RWPE1 (cell line): ENCODE measurements around the gene CDH3.
A peak's percentile ranks its signal among the peaks of the same experiment; 100 is the strongest.

Source experiments
- CTCF ChIA-PET: fragments of 350-600 bp; sonication (Branson Sonifier 250); formaldehyde crosslinking; extraction: SDS; loops from one replicate; lab custom pipeline; 2021; lab: Yijun Ruan, JAX
- POLR2A ChIA-PET: fragments of 400-600 bp; formaldehyde crosslinking; extraction: SDS; loops from one replicate; lab custom pipeline; 2020; ENCODE audit warnings: antibody characterized with exemption; ENCODE audit not compliant: low non-redundant PET; lab: Yijun Ruan, JAX
- DNase-seq: peaks from one replicate; pipeline ENCODE4 v3.0.0; 2012; ENCODE audit warnings: low spot score
- H3K27ac ChIP-seq: fragments of 450-650 bp; 2 replicates; pipeline ENCODE4 v1.5.1; 2017
- CTCF ChIP-seq: fragments of 450-650 bp; conservative IDR thresholded peaks from 2 replicates; pipeline ENCODE4 v1.5.1; 2017; ENCODE audit warnings: low read depth, mild to moderate bottlenecking

The CDH3 gene

DNA sequence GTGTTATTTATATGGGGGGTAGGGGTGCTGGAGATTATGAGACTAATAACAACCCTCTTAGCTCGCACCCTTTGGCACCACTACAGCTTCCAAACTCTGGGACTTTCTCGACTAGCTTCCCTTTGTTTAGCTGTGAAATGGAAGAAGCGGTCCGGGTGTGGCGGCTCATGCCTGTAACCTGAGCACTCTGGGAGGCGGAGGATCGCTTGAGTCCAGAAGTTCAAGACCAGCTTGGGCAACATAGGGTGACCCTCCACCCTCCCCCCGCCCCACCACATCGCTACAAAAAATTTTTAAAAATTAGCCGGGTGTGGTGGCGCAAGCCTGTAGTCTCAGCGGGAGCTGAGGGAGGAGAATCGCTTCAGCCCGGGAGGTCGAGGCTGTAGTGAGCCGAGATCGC lies 814 bp upstream of the CDH3 start:
- no peak for TF ChIP-seq CTCF
- no peak for DNase-seq
- H3K27ac ChIP-seq, result peak overlapping the region; percentile 82
- POLR2A ChIA-PET, result interaction anchor here (0.8 to 1.4 kb wide), 3 partner anchors 8 to 20 kb away, joined by 4 to 10 read pairs (median 6); no protein-coding TSS in a partner anchor
- CTCF ChIA-PET, result interaction anchor here (0.9 to 1.5 kb wide), 3 partner anchors 24 to 116 kb away, joined by 3 to 9 read pairs (median 5); no protein-coding TSS in a partner anchor

DNA sequence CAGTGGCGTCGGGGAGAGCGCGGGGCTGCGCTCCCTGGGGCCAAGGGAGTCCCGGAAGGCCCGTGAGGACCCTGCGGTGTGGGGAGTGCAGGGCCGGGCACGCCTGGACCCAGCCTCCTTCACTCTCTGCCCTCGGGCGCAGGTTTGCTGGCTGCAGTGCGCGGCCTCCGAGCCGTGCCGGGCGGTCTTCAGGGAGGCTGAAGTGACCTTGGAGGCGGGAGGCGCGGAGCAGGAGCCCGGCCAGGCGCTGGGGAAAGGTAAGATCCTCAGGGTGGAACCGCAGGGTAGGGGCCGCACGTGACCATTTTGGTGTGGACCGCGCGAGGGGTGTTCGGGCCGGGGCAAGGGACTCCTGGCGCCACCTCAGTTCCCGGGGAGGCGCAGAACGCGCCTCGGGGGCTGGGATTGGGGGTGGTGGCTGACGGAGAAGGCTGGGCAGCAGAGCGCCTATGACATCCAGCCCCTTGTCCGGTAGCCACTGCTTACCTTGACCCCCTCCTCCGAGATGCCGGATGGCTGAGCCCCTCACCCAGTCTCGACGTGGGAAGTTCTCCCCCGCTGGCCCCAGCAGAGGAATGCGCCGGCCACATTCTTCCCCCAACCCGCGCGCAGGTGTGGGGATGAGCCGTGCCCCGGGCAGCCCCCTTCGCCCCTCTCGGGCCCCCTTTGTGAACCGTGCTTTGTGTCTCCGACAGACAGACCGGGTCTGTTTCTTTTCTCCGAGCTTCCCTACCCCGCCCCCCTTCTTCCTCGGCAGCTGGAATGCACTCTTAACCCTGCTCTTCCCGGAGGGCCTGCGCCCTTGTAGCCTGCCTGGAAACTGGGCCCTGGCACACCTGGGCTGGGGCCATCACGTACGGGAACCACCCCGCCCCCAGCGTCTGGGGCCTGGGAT lies 631 bp downstream of the CDH3 start:
- TF ChIP-seq CTCF, result no peak
- POLR2A ChIA-PET, result interaction anchor here (1.2 to 1.4 kb wide), 2 partner anchors 10 to 12 kb away, joined by 6 to 10 read pairs; no protein-coding TSS in a partner anchor
- DNase-seq, result peak; percentile 42
- CTCF ChIA-PET, result interaction anchor here (1.2 to 1.5 kb wide), 2 partner anchors 22 to 55 kb away, joined by 5 to 9 read pairs; no protein-coding TSS in a partner anchor
- peak overlapping the region; percentile 82 for H3K27ac ChIP-seq

GRCh38 chr16:68646953-68647659 lies 2.0 kb downstream of the CDH3 start:
- no peak for TF ChIP-seq CTCF
- CTCF ChIA-PET, result interaction anchor here (0.6 to 1.2 kb wide), 5 partner anchors 11 to 477 kb away, joined by 3 to 7 read pairs (median 4); no protein-coding TSS in a partner anchor
- H3K27ac ChIP-seq, result peak overlapping the region; percentile 82

DNA sequence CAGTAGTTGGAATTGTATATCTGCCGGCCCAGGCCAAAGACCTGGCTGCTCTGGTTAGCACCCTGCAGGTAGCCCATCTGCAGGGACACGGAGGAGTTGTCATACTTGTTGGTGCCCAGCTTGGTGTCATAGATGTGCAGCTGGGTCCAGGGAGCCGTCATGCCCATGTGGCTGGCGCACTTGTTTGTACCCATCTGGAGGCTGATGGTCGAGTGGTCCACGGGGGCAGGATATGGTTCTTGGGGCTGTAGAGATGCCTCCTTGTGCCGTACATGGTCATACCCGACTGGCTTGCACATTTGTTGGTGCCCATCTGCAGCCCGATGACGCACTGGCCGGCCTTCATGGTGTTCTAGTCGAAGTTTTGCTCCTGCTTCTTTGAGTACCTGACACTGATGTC lies 6.0 kb downstream of the CDH3 start:
- H3K27ac ChIP-seq, result peak overlapping the region; percentile 40
- POLR2A ChIA-PET, result no interaction called here
- CTCF ChIA-PET, result interaction anchor here (0.5 kb wide), 1 partner anchor 45 kb away, joined by 3 read pairs; no protein-coding TSS in a partner anchor
- TF ChIP-seq CTCF, result no peak
- no peak for DNase-seq

More at GRCh38 chr16:68646953-68647659, 2.0 kb downstream of the CDH3 start:
- DNase-seq, result no peak
- POLR2A ChIA-PET, result interaction anchor here (0.5 kb wide), 1 partner anchor 24 kb away, joined by 7 read pairs; no protein-coding TSS in a partner anchor

- CTCF ChIA-PET, result no interaction called here
- no peak for TF ChIP-seq CTCF
- POLR2A ChIA-PET, result no interaction called here
- DNase-seq, result no peak
- H3K27ac ChIP-seq, result no peak overlapping the region
Observed at GRCh38 chr16:68652659-68653058, 7.5 kb downstream of the CDH3 start.

- no peak for DNase-seq
- peak overlapping the region; percentile 99 for H3K27ac ChIP-seq
- CTCF ChIA-PET, result no interaction called here
- POLR2A ChIA-PET, result no interaction called here
- TF ChIP-seq CTCF, result no peak
Observed at GRCh38 chr16:68655806-68656205, 10.7 kb downstream of the CDH3 start.
